HAP-1 (cell line): Measurements from ENCODE around the gene RNF223.
"Not testable (repeated sequence)": the region's sequence is repeated elsewhere in the genome, so short reads cannot be mapped to it uniquely, and the experiment has no call there.

ENCODE experiments used
- DNase-seq, 2 experiments: peaks; one replicate each; pipeline ENCODE4 v3.0.0-alpha.2; 2016 to 2020; ENCODE audit warnings: low spot score in 2 of 2
- H3K27me3 ChIP-seq: fragments of 250-450 bp; sonication (Bioruptor Pico); 2 replicates; pipeline ENCODE4 v1.5.1; 2020; ENCODE audit warnings: low read depth, mild to moderate bottlenecking, moderate library complexity
- H3K36me3 ChIP-seq: fragments of 250-450 bp; sonication (Bioruptor Pico); replicated peaks from 2 replicates; pipeline ENCODE4 v1.5.1; 2020; ENCODE audit warnings: mild to moderate bottlenecking
- H3K4me1 ChIP-seq: fragments of 250-450 bp; sonication (Bioruptor Pico); 2 replicates; pipeline ENCODE4 v1.5.1; 2020; ENCODE audit warnings: mild to moderate bottlenecking
- H3K4me3 ChIP-seq: fragments of 250-450 bp; sonication (Bioruptor Pico); 2 replicates; pipeline ENCODE4 v1.5.1; 2020; ENCODE audit warnings: mild to moderate bottlenecking, moderate library complexity
- H3K9me3 ChIP-seq: fragments of 250-450 bp; sonication (Bioruptor Pico); 2 replicates; pipeline ENCODE4 v1.5.1; 2020; ENCODE audit warnings: mild to moderate bottlenecking, moderate library complexity
- in situ Hi-C: fragments of 300-500 bp; cut with MboI; formaldehyde crosslinking; loops from 3 replicates; pipeline ENCODE4 v1.14.3; 2020; ENCODE audit warnings: low sequenced_read_pairs, inconsistent platforms, mixed read lengths

The RNF223 gene

DNA sequence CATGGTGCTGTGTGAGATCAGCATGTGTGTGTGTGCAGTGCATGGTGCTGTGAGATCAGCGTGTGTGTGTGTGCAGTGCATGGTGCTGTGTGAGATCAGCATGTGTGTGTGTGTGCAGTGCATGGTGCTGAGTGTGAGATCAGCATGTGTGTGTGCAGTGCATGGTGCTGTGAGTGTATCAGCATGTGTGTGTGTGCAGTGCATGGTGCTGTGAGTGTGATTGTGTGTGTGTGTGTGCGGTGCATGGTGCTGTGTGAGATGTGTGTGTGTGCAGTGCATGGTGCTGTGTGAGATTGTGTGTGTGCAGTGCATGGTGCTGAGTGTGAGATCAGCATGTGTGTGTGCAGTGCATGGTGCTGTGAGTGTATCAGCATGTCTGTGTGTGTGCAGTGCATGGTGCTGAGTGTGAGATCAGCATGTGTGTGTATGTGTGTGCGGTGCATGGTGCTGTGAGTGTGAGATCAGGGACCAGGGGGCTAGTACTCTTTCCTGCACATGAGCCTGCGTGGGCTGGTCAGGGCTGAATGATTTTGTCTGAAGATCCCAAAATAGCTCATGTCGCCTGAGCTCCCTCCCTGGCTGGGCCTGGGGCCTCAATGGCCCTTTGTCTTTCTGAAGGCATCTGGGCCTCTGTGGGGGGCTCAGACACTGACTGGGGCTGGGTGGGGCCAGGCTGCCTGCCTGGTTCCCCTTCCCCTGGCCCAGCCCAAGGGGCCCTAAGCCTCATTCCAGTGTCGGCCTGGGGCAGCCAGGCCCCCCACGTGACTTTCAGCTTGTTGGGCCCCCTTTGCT, 43.0 kb downstream of the RNF223 start:
- H3K27me3 ChIP-seq, H3K4me3 ChIP-seq, H3K4me1 ChIP-seq, H3K36me3 ChIP-seq, in situ Hi-C loops, DNase-seq, H3K9me3 ChIP-seq: not testable (repeated sequence)

DNA sequence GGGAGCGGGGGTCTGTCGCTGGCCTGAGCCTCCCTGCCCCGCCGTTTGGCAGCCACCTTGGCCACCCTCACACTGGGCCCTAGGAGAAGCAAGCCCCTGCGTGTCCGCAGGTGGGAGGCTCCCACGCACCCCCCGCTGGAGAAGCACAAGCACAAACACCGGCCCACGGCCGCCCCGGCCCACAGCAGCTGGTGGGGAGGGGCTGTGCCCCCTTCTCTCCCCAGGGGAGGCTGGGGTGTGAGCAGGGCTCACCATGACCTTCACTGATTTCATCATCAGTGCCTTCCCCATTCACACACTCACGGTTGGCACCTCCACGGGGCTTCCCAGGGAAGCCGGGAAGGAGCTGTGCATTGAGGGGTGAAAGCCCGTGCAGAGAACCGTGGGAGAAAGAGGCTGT, 46.3 kb downstream of the RNF223 start:
- 0 out of 2 replicates have a peak, but pooled peaks cover 2% of the 10 kb centered on the region for H3K4me1 ChIP-seq
- in situ Hi-C loops = no loop called here

DNA sequence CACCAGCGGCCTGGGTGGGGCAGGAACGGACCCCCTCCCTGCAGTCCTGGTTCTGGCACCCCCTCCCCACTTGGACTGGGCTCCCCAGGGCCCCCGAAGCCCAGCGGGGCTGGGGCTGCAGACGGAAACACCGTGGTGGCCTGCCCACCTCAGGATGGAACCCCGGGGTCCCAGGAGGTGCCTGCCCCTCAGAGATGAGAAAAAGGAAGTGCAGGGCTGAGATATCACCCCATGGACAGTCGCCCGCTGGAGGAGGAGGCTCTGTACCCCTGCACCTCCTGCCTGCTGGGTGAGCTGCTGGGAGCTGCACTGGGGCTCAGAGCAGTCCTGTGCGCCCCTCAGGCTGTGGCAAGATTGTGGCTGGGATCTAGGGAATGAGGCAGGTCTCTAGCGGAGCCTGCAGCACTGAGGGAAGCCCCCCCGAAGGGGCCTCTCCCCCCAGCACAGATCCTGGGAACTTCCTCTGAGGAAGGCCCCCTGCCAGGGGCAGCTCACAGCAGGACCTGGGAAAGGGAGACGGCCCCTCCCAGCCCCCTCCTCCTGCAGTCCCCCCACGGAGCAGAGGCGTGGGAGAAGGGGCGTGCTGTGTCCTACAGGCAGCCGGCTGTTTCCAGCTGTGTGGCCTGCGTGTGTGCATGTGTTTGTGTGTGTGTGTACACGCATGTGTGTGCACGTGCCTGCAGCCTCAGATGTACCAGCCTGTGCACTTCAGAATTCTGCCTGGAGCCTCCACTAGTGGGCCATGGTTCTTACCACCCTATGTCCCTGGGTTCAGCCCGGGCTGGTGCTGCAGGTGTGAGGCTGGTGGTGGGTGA, 47.3 kb downstream of the RNF223 start:
- H3K4me1 ChIP-seq = no peaks in the 10 kb centered on the region; the same call in 1 of the 2 replicates
- H3K4me3 ChIP-seq = no peak overlapping the region
- no peak for DNase-seq
- no peaks in the 10 kb centered on the region for H3K9me3 ChIP-seq
- in situ Hi-C loops = no loop called here
- no peaks in the 10 kb centered on the region for H3K27me3 ChIP-seq
- peaks cover 31% of the 10 kb centered on the region for H3K36me3 ChIP-seq

More for the DNA sequence above, 46.3 kb downstream of the RNF223 start:
- Histone ChIP-seq H3K27me3 (no peaks in the 10 kb centered on the region), H3K9me3 (no peaks in the 10 kb centered on the region), H3K36me3 (peaks cover 25% of the 10 kb centered on the region), H3K4me3 (no peak overlapping the region)
- no peak for DNase-seq

DNA sequence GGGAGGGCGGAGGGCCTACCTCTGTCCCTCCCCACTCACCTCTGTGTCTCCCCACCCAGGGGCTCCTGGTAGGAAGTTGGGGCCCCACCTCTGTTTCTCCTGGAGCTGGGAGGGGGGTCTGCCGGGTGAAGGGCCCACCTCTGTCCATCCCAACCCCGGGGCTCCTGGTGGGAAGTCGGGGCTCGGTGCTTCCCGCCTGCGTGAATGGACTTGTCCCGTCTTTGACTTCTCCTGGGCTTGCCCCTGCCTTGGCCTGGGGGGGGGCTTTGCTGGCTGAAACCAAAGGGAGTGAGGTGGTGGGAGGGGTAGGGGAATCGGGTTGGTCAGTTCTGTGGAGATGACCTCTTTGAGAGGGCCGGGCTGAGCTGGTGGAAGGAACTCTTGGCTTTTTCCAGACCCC, 48.4 kb downstream of the RNF223 start:
- Histone ChIP-seq H3K27me3 (no peaks in the 10 kb centered on the region), H3K4me3 (no peak overlapping the region), H3K36me3 (peaks cover 31% of the 10 kb centered on the region), H3K4me1 (peaks cover 4% of the 10 kb centered on the region; the same call in 1 of the 2 replicates), H3K9me3 (no peaks in the 10 kb centered on the region)
- in situ Hi-C loops = no loop called here
- DNase-seq = no peak

DNA sequence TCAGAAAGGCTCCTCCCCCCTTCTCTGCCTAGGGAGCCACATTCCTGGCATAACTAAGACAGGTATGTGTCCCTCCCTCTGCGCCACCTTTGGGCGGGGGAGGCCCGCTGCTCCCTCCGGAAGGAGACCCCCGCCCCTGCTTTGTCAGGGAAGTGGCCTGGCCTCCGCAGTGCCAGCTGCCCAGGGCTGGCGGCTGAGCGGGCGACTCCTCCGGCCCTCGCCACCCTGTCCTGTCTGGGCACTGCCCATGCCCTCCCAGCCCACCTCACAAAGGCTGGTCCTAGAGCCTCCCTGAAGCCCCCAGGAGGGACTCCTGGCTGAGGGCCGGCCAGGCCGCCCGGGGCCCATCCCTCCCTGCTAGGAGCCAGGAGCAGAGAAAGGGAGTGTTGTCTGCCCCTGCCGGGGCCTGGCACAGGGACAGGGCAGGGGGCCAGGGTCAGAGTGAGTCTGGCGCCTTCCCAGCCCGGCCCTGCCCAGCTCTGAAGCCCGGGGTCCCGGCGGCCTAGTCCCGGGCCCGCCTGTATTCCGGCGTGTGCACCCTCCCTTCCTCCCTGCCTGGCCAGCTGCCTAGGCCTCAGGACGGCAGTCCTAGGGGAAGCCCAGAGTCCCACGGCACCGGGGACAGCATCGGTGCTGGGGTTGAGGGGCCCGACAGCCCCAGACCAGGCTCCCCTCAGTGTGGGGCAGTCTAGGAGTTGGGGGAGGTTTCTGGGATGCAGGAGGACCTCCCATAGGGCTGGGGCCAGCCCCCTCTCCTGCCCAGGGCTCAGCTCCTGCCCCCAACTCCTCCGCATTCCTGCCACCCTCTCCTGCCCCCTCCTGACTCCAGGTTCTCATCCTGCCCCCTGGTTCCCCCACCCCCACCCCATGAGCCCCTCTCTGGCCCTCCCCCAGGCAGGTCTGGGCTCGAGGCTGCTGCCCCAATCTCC, 49.1 kb downstream of the RNF223 start:
- peaks cover 31% of the 10 kb centered on the region for H3K36me3 ChIP-seq
- in situ Hi-C loops = no loop called here
- peaks cover 4% of the 10 kb centered on the region; the same call in 1 of the 2 replicates for H3K4me1 ChIP-seq
- H3K4me3 ChIP-seq = no peak overlapping the region
- DNase-seq = no peak
- no peaks in the 10 kb centered on the region for H3K9me3 ChIP-seq
- H3K27me3 ChIP-seq = no peaks in the 10 kb centered on the region

DNA sequence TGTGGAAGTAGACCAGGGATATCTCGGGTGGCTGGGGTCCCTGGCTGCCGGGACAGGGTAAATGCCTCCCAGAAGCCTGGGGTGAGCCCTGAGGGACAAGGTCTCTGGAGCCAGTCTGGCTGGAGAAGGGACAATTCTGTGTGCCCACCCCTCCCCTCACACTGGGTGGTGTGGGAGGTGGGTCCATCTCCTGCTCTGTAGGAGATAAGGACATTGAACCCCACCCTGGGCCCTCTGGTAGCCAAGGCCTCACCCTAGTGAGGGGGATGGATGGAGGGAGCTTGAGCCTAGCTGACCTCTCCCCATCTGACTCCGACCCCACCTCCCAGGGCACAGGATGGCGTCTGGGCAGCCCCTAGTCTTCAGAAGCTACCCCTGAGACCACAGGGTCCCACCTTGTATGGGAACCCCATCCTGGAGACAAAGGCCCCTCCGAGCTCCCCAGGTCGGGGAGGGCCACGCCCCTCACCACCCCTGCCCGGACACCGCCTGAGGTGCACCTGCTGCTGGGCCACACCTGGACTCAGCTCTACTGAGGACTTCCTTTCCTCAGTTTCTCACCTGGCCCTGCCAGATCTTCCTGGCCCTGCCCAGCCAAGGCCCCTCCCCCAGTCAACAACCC, 49.8 kb downstream of the RNF223 start:
- Histone ChIP-seq H3K4me3 (no peak overlapping the region), H3K36me3 (peaks cover 31% of the 10 kb centered on the region), H3K4me1 (peaks cover 4% of the 10 kb centered on the region; the same call in 1 of the 2 replicates), H3K9me3 (no peaks in the 10 kb centered on the region), H3K27me3 (no peaks in the 10 kb centered on the region)
- in situ Hi-C loops = no loop called here
- DNase-seq = no peak

DNA sequence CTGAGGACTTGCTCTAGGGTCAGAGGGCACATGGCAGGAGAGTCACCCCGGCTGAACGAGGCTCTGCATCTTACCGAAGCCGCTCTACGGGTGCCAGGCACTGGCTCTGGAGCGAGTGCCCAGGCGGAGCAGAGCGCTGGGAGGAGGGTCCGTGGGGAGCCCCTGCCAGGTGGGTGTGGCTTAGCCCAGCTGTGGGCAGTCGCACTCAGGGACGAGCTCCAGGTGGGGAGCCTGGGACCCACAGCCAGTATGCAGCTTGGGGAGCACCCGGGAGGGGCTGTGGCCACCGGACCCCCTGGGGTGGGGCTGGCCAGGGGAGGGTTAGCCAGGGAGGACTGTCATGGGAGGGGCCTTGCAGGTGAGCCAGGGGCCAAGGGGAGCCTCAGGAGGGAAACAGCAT, 50.4 kb downstream of the RNF223 start:
- in situ Hi-C loops = no loop called here
- H3K9me3 ChIP-seq = no peaks in the 10 kb centered on the region
- no peak overlapping the region for H3K4me3 ChIP-seq
- peaks cover 31% of the 10 kb centered on the region for H3K36me3 ChIP-seq
- DNase-seq = no peak
- no peaks in the 10 kb centered on the region for H3K27me3 ChIP-seq
- peaks cover 4% of the 10 kb centered on the region; the same call in 1 of the 2 replicates for H3K4me1 ChIP-seq

DNA sequence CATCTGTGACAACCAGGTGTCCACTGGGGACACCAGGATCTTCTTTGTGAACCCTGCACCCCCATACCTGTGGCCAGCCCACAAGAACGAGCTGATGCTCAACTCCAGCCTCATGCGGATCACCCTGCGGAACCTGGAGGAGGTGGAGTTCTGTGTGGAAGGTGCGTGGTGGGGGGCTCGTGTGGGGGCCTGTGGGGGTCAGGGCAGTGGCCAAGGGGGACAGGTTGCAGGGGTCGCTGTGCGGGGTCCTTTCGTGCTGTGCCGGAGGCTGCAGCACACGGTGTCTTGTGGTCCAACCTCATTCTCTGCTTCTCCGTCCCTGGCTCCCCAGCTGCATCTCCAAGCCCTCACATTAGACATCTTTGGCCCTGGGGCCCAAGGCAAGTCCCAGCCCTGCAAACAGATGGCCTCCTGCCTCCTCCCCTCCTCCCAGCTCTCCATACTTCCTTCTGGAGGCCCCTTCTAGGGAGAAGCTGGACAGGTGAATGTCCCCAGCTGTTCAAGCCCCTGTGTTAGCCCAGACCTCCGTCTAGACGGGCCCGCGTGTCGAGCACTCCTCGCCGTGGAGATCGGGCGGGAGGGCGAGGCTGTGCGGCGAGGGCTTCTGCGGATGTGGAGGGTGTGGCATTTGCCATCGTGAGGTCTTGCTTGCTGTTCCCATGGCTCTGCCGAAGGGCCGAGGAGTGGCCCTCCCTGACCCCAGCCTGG, 51.6 kb downstream of the RNF223 start:
- no peak for DNase-seq
- H3K4me1 ChIP-seq = peaks cover 4% of the 10 kb centered on the region; the same call in 1 of the 2 replicates
- H3K4me3 ChIP-seq = no peak overlapping the region
- H3K27me3 ChIP-seq = no peaks in the 10 kb centered on the region
- H3K36me3 ChIP-seq = peaks cover 30% of the 10 kb centered on the region
- H3K9me3 ChIP-seq = no peaks in the 10 kb centered on the region
- in situ Hi-C loops = no loop called here

DNA sequence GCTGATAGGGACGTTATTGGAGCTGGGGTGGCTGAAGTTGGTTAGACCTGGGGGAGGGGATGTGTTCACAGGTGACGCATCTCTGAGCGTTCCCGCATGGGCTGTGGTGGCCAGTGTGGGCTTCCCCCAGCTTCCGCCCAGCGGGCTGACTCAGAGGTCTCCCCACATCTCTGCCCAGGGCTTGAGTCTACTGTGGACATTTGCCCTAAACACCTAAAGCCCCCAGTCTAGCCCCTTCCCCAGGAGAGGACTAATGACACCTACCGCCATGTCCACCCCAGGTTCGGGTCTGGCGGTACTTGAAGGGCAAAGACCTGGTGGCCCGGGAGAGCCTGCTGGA, 52.2 kb downstream of the RNF223 start:
- no peak overlapping the region for H3K4me3 ChIP-seq
- no peaks in the 10 kb centered on the region for H3K9me3 ChIP-seq
- peaks cover 26% of the 10 kb centered on the region for H3K36me3 ChIP-seq
- in situ Hi-C loops = no loop called here
- H3K27me3 ChIP-seq = no peaks in the 10 kb centered on the region
- peaks cover 4% of the 10 kb centered on the region; the same call in 1 of the 2 replicates for H3K4me1 ChIP-seq
- no peak for DNase-seq

DNA sequence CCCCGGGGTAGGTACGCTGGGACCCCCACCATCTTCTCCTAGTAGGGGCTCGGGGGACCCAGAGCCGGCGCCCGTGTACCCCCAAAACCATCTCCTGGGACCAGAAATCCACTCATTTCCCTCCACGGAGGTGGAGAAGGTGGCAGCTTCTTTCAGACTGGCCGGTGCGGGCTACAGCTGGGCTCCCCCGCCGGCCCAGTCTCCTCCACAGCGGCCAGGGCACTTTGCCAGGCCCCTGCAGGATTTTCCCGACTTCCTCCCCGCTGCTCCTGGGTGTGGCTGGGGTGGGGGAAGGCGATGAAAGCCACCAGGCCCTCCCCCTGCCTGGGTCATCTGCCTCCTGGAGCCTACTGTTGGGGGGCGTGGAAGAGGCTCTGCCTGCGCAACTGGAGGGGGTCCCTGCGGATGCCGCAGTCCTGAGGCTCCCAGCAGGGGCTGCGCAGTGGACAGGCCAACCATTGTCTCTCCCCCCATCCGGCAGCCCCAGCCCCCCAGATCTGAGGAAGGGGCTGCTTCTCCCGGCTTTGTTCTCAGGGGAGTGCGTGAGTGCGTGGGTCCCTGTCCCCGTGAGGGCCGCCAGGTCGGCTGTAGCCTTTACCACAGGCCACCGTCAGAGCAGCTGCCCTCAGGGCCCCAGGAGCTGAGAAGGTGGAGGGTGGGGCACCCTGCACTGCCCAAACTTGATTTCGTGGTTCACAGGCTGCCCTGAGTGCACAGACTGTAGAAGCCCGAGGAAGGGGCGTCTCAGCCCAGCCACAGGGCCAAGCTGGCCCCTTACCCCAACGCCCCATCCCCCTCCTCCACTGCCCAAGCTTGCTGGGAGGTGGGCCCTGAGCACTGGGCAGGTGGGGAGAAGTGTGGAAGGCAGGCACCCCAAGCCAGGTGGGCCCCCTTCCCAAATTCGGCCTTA, 52.8 kb downstream of the RNF223 start:
- no peaks in the 10 kb centered on the region for H3K27me3 ChIP-seq
- peak overlapping the region; percentile 48 for H3K4me3 ChIP-seq
- H3K4me1 ChIP-seq = peaks cover 4% of the 10 kb centered on the region; the same call in 1 of the 2 replicates
- H3K36me3 ChIP-seq = peaks cover 26% of the 10 kb centered on the region
- in situ Hi-C loops = no loop called here
- DNase-seq = peak; percentile 35 to 82
- H3K9me3 ChIP-seq = no peaks in the 10 kb centered on the region
